K562 (cell line): ENCODE data around the gene MYO15A. TPM values are rescaled to one million over a fixed set of nuclear protein-coding genes. Genes with fewer than 3 reads are reported as not detected.

Experiments used
- ATAC-seq: fragments of 200-7000 bp; cut with Tn5 transposase; 3 replicates; pipeline ENCODE4 v1.9.1; 2020; ENCODE audit warnings: moderate library complexity
- BruUV-seq: library from RNA; stranded (reverse); fragments of 400-500 nt; replicated peaks from 2 replicates; lab custom pipeline; 2021; lab: Mats Ljungman, UMichigan
- CTCF ChIA-PET: fragments of 300-600 bp; formaldehyde crosslinking; extraction: SDS; loops from one replicate; lab custom pipeline; 2021; ENCODE audit warnings: low intra/inter-chr PET ratio; lab: Yijun Ruan, JAX
- POLR2A ChIA-PET: fragments of 300-600, 350-650 bp; sonication (Branson Sonifier 250); formaldehyde crosslinking; extraction: SDS; loops from one replicate; lab custom pipeline; 2021; ENCODE audit warnings: antibody characterized with exemption, inconsistent platforms; lab: Yijun Ruan, JAX
- DNase-seq, 4 experiments: peaks; one replicate each; pipeline versions ENCODE4 v3.0.0 to v3.0.0-alpha.2; 2011 to 2018; ENCODE audit warnings: low spot score in 3 of 4, mixed read lengths in 3 of 4; ENCODE audit errors: extremely low read depth in 1 of 4
- FAIRE-seq: peaks from 2 replicates; lab custom pipeline; 2011; peaks lifted over from hg19 to GRCh38; lab: Jason Lieb, UNC
- H2AFZ ChIP-seq: 2 replicates; pipeline ENCODE4 v1.6.0; 2011; ENCODE audit warnings: low read depth, low read length, control low read depth, inconsistent platforms
- H3K27ac ChIP-seq: fragments of 200-600 bp; 3 replicates; pipeline ENCODE4 v1.8.0; 2011; ENCODE audit warnings: low read depth, mild to moderate bottlenecking, control low read depth, inconsistent platforms, low read length, moderate library complexity, mixed read lengths; ENCODE audit errors: extremely low read depth
- H3K27me3 ChIP-seq, 2 experiments: fragments of 300-600 bp in 1 of 2; 2 replicates in 1 of 2; 3 replicates in 1 of 2; pipeline versions ENCODE4 v1.6.0 to v1.8.0; 2011; ENCODE audit warnings: inconsistent platforms in 2 of 2, low read length in 2 of 2, mild to moderate bottlenecking in 1 of 2, mixed read lengths in 1 of 2, moderate library complexity in 1 of 2; ENCODE audit not compliant: control insufficient read depth in 2 of 2, insufficient read depth in 2 of 2
- H3K36me3 ChIP-seq: fragments of 300-600 bp; 3 replicates; pipeline ENCODE4 v1.8.0; 2011; ENCODE audit warnings: mild to moderate bottlenecking, low read length, inconsistent platforms; ENCODE audit not compliant: control insufficient read depth, insufficient read depth
- H3K4me1 ChIP-seq, 2 experiments: fragments of 200-600 bp in 1 of 2; replicated peaks in 1 of 2; 2 replicates in 1 of 2; 3 replicates in 1 of 2; pipeline versions ENCODE4 v1.5.1 to v1.8.0; 2011; ENCODE audit warnings: inconsistent platforms in 2 of 2, low read length in 2 of 2, mild to moderate bottlenecking in 1 of 2, mixed read lengths in 1 of 2, moderate library complexity in 1 of 2; ENCODE audit not compliant: control insufficient read depth in 2 of 2, insufficient read depth in 2 of 2
- H3K4me2 ChIP-seq: 2 replicates; pipeline ENCODE4 v1.6.1; 2011; ENCODE audit warnings: low read length, control low read depth, inconsistent platforms, mixed read lengths; ENCODE audit not compliant: insufficient read depth
- H3K4me3 ChIP-seq: fragments of 200-600 bp; sonication (generic), shearing (Covaris generic); 2 replicates; pipeline ENCODE4 v1.5.1; 2016; ENCODE audit warnings: control low read depth, inconsistent platforms
- H3K79me2 ChIP-seq: fragments of 200-600 bp; 3 replicates; pipeline ENCODE4 v1.8.0; 2011; ENCODE audit warnings: low read length, inconsistent platforms; ENCODE audit not compliant: control insufficient read depth, insufficient read depth
- H3K9ac ChIP-seq, 2 experiments: 2 replicates each; pipeline versions ENCODE4 v1.6.0 to v1.6.1; 2011; ENCODE audit warnings: low read depth in 2 of 2, low read length in 2 of 2, control low read depth in 1 of 2, inconsistent platforms in 1 of 2, mild to moderate bottlenecking in 1 of 2, mixed read lengths in 1 of 2; ENCODE audit not compliant: insufficient read depth in 1 of 2
- H3K9me1 ChIP-seq: one replicate; pipeline ENCODE4 v1.6.0; 2011; ENCODE audit warnings: inconsistent platforms, mild to moderate bottlenecking, low read length, moderate library complexity; ENCODE audit not compliant: control insufficient read depth, insufficient read depth
- H3K9me3 ChIP-seq: replicated peaks from 2 replicates; pipeline ENCODE4 v1.5.1; 2011; ENCODE audit warnings: low read depth, low read length, inconsistent platforms; ENCODE audit not compliant: control insufficient read depth, insufficient read depth
- H4K20me1 ChIP-seq: replicated peaks from 2 replicates; pipeline ENCODE4 v1.6.1; 2011; ENCODE audit warnings: low read length, inconsistent platforms, mixed read lengths; ENCODE audit not compliant: control insufficient read depth, insufficient read depth
- KDM4B ChIP-seq, 2 experiments: fragments of 450-650 bp in 1 of 2; sonication (generic) in 1 of 2; IDR thresholded peaks; 2 replicates each; pipeline ENCODE4 v1.6.1; 2016 to 2017; ENCODE audit warnings: borderline replicate concordance in 2 of 2, antibody characterized with exemption in 1 of 2, low read depth in 1 of 2, mild to moderate bottlenecking in 1 of 2
- NFIC ChIP-seq: fragments of 450-650 bp; IDR thresholded peaks from 2 replicates; pipeline ENCODE4 v1.6.1; 2017; ENCODE audit warnings: mild to moderate bottlenecking, inconsistent platforms
- NR2C2 ChIP-seq, 2 experiments: fragments of 200-800 bp in 1 of 2; sonication (Bioruptor generic) in 1 of 2; sonication (generic) in 1 of 2; formaldehyde crosslinking in 1 of 2; IDR thresholded peaks; 2 replicates each; pipeline versions ENCODE4 v1.6.1 to v1.8.0; 2016 to 2022; ENCODE audit warnings: mild to moderate bottlenecking in 1 of 2, missing compliant biosample characterization in 1 of 2, missing genetic modification characterization in 1 of 2, missing genetic modification reagents in 1 of 2
- WGBS: fragments of 100-300 bp; shearing (Covaris generic); methylation state at CpG from one replicate; pipeline ENCODE4 v1.1.6; 2016; ENCODE audit warnings: low coverage, mixed read lengths; ENCODE audit not compliant: insufficient coverage; ENCODE audit errors: missing lambda C conversion rate; 5-methylcytosine and 5-hydroxymethylcytosine counted together
- in situ Hi-C: fragments of 300-500 bp; cut with MboI; formaldehyde crosslinking; loops from 4 replicates; pipeline ENCODE4 v1.15.0; 2018; ENCODE audit warnings: inconsistent platforms, mixed read lengths
- intact Hi-C: fragments of 100-400 bp; cut with micrococcal nuclease; formaldehyde crosslinking; loops from 2 replicates; pipeline ENCODE4 v1.14.2; 2022
- polyA plus RNA-seq, 8 experiments: library from polyadenylated mRNA; depleted of rRNA in 4 of 8; stranded (reverse) in 5 of 8; unstranded in 3 of 8; fragments of >200 nt; fragmentation: Nextera tagmentation in 2 of 8; fragmentation: Illumina TruSeq in 1 of 8; extraction: Ambion mirVana in 2 of 8; extraction: Trizol in 1 of 8; gene quantifications; 2 replicates each; pipeline versions ENCODE4 v1.2.1 to v1.2.3, GENCODE V29; 2011 to 2014; ENCODE audit warnings: inconsistent platforms in 1 of 8, missing spikeins in 1 of 8
- total RNA-seq, 7 experiments: library from RNA; depleted of rRNA in 6 of 7; stranded (reverse); fragments of >200 nt in 6 of 7; fragmentation: Illumina TruSeq in 2 of 7; extraction: Trizol in 2 of 7; gene quantifications; 2 replicates each; pipeline versions ENCODE4 v1.2.1 to v1.2.3, GENCODE V29; 2011 to 2021; ENCODE audit warnings: low replicate concordance in 1 of 7

MYO15A gene
- total and polyA plus RNA-seq, 9 of the 15 experiments (the other 6 are each of a cell fraction or from before 2014, with no cell fraction given): 0.05 to 0.88 (median 0.14) TPM; not detected in 1

DNA sequence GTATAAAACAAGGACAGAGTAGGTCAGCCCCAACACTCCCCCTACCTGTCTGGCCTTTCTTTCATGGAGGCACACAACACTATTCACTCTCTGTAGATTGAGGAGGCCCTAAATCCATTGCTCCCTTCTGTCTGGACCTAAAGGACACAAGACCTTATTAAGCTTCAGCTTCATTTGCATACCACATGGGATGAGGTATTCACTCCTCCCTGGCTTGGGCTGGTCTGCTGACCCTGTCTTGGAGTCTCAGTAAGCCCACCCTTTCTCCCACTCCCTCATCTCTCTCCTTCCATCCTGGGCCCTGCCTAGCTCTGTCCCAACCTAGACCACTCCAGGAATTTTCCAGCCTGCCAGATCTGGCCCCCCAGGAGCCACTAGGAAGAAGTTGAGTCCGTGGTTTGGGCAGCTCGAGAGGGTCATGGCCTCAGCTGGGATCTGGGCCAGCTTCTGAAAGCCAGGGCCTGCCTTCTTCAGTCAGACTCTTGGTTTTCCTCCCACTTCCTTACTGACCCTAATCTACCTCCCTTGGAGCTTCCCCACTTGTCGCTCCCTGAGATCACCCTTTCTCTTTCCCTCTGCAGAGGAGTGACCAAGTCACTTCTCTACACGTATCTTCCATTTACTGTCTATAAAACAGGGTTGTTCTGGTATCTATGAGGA lies 110.3 kb downstream of the MYO15A start:
- Histone ChIP-seq H3K9me3 (no peaks in the 10 kb centered on the region), H2AFZ (no peak overlapping the region), H3K79me2 (no peaks in the 10 kb centered on the region), H3K27me3 (no peaks in the 10 kb centered on the region), H4K20me1 (0 out of 2 replicates have a peak, but pooled peaks cover 7% of the 10 kb centered on the region), H3K4me2 (no peak overlapping the region), H3K4me3 (no peak overlapping the region), H3K9ac (no peak overlapping the region), H3K4me1 (peaks cover 8 to 10% of the 10 kb centered on the region in 2 experiments; a peak in 3 of 5 replicates), H3K9me1 (peaks cover 3% of the 10 kb centered on the region), H3K27ac (no peak overlapping the region), H3K36me3 (no peaks in the 10 kb centered on the region)
- ChIA-PET CTCF (interaction anchor here (1.0 kb wide), 1 partner anchor 329 kb away, joined by 4 read pairs; no protein-coding TSS in a partner anchor), POLR2A (interaction anchor here (0.7 kb wide), 1 partner anchor 35 kb away, joined by 3 read pairs; no protein-coding TSS in a partner anchor)
- no TSS peak for BruUV-seq
- intact Hi-C loops: no loop called here
- in situ Hi-C loops: loop anchor here (25.0 kb wide), 1 partner anchor 343 kb away; no protein-coding TSS in a partner anchor
- TF ChIP-seq KDM4B (IDR thresholded peaks at IDR 0.05; ENCODE audit: borderline replicate concordance in 2 of 2, low read depth in 1 of 2) (no peak), NFIC (peak; percentile 28; the same call in 1 of the 2 replicates), NR2C2 (CRISPR knock-in tag; IDR thresholded peaks at IDR 0.05) (no peak), NR2C2 (tag; IDR thresholded peaks at IDR 0.05) (peak; percentile 35; the same call in 1 of the 2 replicates)
- DNase-seq: peak in 1 of 4 experiments; percentile 14
- no peak for FAIRE-seq
- ATAC-seq: peak; percentile 53
- WGBS: 6% methylated on average over 4 of the region's 4 CpGs
